ENCODE data around the gene NR6A1.

The NR6A1 gene

DNA sequence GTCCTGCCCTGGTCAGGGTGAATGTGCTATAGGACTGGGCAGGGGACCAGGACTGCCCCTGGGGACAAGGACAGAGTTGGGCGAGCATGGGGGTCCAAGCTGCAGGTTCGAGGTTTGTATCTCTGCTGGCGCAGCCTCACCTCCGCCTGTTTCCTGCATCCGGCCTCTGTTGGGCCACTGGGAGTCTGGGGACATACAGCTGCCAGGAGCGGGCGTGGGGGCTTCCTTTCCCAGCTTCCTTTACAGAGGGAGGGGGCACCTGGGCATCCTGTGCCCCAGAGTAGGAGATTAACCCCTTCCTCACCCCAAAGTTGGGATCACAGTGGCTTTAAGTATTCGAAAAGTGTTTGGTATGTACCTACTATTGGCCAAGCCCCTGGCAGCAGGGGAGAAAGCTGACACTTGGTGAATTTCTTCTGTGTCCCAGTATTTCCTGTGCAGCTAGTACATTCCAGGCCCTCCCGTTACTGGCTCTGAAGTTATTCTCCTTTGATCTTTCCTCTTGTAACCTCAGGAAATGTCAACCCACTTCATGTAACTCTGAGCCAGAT is 24.8 kb upstream of the NR6A1 start:
- Histone ChIP-seq H3K36me3 (ENCODE audit: control insufficient read depth in 1 of 2, insufficient read depth in 2 of 2, low read length in 2 of 2) (no peaks in the 10 kb centered on the region), H3K9ac (ENCODE audit: low read depth in 1 of 2, low read length in 2 of 2) (no peak overlapping the region), H3K27ac (ENCODE audit: low read depth, low read length) (no peak overlapping the region), H3K27me3 (ENCODE audit: control insufficient read depth in 1 of 2, insufficient read depth in 2 of 2, low read length in 2 of 2) (no peaks in the 10 kb centered on the region), H3K4me1 (ENCODE audit: control insufficient read depth in 1 of 2, insufficient read depth in 2 of 2, low read length in 2 of 2) (peaks cover 0 to 4% of the 10 kb centered on the region in 2 donors), H3K9me3 (ENCODE audit: control insufficient read depth in 1 of 2, low read length in 2 of 2) (no peaks in the 10 kb centered on the region), H3K4me3 (ENCODE audit: low read depth in 1 of 2, low read length in 2 of 2) (no peak overlapping the region)

DNA sequence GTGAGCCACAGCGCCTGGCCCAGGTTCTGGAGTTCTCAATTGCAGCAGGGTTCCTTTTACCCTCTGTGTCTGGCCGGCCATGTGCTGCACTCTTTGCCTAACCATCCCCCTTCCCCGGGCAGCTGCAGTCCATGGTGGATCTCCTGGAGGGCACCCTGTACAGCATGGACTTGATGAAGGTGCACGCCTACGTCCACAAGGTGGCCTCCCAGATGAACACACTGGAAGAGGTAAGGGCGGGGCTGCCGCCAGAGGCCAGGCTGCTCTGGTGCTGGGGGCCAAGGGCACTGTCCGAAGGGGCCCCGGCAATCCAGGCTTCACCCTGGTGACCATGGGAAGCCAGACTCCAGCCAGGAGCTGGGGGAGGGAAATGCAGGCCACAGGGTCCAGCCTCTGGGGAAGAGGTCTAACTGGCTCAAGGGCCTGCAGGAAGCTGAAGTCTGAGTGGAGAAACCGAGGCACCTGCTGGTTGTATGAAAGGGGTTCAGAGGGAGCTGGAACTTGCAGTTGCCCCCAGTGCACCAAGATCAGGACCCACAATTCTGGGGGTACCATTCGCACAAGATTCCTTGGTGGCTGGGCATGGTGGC is 23.9 kb upstream of the NR6A1 start:
- H3K4me1 ChIP-seq (ENCODE audit: control insufficient read depth in 1 of 2, insufficient read depth in 2 of 2, low read length in 2 of 2): peaks cover 0 to 4% of the 10 kb centered on the region in 2 donors
- no peaks in the 10 kb centered on the region for H3K27me3 ChIP-seq (ENCODE audit: control insufficient read depth in 1 of 2, insufficient read depth in 2 of 2, low read length in 2 of 2)
- no peaks in the 10 kb centered on the region for H3K9me3 ChIP-seq (ENCODE audit: control insufficient read depth in 1 of 2, low read length in 2 of 2)
- no peak overlapping the region for H3K9ac ChIP-seq (ENCODE audit: low read depth in 1 of 2, low read length in 2 of 2)
- no peak overlapping the region for H3K27ac ChIP-seq (ENCODE audit: low read depth, low read length)
- H3K36me3 ChIP-seq (ENCODE audit: control insufficient read depth in 1 of 2, insufficient read depth in 2 of 2, low read length in 2 of 2): no peaks in the 10 kb centered on the region
- H3K4me3 ChIP-seq (ENCODE audit: low read depth in 1 of 2, low read length in 2 of 2): no peak overlapping the region

DNA sequence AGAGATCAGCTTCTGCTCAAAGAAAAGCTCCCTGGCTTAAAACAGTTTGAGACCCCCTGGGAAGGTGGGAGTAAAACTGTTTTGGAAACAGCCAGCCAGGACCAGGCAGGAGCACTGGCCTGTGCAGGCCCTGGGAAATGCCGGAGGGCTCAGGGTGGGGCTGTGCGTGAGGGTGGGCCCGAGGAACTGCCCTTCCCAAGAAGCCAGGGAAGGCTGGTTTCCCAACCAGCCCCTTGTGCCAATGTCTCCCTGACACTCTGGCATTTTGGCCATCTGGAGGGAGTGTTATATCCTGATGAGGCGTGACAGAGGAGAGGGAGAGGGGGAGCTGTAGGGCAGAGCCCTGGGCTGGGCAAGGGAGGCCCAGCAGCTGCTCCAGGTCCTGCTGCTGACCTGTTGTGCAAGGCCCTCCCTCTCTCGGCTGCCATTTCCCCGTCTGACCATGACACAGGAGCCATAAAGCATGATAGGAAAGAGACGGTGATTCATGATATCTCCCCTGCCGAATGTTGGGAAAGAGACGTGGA is 22.0 kb upstream of the NR6A1 start:
- H3K27ac ChIP-seq (ENCODE audit: low read depth, low read length): no peak overlapping the region

DNA sequence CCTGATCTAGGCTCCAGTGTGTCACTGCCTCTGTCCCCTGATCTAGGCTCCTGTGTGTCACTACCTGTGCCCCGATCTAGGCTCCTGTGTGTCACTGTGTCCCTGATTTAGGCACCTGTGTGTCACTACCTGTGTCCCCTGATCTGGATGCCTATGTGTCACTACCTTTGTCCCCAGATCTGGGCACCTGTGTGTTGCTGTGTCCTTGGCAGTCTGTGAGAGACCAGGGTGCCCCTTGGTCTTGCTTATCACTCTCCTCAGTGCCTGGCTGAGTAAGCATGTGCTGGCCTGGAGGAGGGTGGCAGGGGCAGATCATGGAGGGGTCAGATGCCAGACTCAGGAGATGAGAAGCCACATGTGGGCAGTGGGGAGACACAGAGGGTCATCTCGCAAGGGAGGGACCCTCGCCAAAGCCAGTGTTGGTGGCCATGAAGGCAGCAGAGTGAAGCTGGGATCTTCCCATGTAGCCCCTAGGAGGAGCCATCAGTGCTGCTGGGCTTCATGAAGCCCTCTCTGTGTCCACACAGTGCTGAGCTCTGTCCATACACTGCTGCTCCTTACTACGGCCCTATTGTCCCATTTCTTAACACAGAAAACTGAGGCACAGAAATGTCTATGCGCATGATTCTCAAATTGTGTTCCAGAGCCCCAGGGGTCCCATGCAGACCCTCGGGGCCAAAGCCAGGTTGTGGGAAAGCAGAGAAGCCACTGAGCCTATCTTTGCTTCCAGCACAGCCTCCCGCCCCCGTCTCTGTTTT is 21.3 kb upstream of the NR6A1 start:
- Histone ChIP-seq H3K36me3 (ENCODE audit: control insufficient read depth in 1 of 2, insufficient read depth in 2 of 2, low read length in 2 of 2) (no peaks in the 10 kb centered on the region), H3K4me1 (ENCODE audit: control insufficient read depth in 1 of 2, insufficient read depth in 2 of 2, low read length in 2 of 2) (no peaks in the 10 kb centered on the region), H3K27me3 (ENCODE audit: control insufficient read depth in 1 of 2, insufficient read depth in 2 of 2, low read length in 2 of 2) (no peaks in the 10 kb centered on the region), H3K27ac (ENCODE audit: low read depth, low read length) (no peak overlapping the region), H3K9ac (ENCODE audit: low read depth in 1 of 2, low read length in 2 of 2) (no peak overlapping the region), H3K4me3 (ENCODE audit: low read depth in 1 of 2, low read length in 2 of 2) (no peak overlapping the region), H3K9me3 (ENCODE audit: control insufficient read depth in 1 of 2, low read length in 2 of 2) (no peaks in the 10 kb centered on the region)

More for the DNA sequence above, 22.0 kb upstream of the NR6A1 start:
- Histone ChIP-seq H3K36me3 (ENCODE audit: control insufficient read depth in 1 of 2, insufficient read depth in 2 of 2, low read length in 2 of 2) (no peaks in the 10 kb centered on the region), H3K9ac (ENCODE audit: low read depth in 1 of 2, low read length in 2 of 2) (no peak overlapping the region), H3K9me3 (ENCODE audit: control insufficient read depth in 1 of 2, low read length in 2 of 2) (no peaks in the 10 kb centered on the region), H3K4me1 (ENCODE audit: control insufficient read depth in 1 of 2, insufficient read depth in 2 of 2, low read length in 2 of 2) (no peaks in the 10 kb centered on the region), H3K27me3 (ENCODE audit: control insufficient read depth in 1 of 2, insufficient read depth in 2 of 2, low read length in 2 of 2) (no peaks in the 10 kb centered on the region), H3K4me3 (ENCODE audit: low read depth in 1 of 2, low read length in 2 of 2) (no peak overlapping the region)

DNA sequence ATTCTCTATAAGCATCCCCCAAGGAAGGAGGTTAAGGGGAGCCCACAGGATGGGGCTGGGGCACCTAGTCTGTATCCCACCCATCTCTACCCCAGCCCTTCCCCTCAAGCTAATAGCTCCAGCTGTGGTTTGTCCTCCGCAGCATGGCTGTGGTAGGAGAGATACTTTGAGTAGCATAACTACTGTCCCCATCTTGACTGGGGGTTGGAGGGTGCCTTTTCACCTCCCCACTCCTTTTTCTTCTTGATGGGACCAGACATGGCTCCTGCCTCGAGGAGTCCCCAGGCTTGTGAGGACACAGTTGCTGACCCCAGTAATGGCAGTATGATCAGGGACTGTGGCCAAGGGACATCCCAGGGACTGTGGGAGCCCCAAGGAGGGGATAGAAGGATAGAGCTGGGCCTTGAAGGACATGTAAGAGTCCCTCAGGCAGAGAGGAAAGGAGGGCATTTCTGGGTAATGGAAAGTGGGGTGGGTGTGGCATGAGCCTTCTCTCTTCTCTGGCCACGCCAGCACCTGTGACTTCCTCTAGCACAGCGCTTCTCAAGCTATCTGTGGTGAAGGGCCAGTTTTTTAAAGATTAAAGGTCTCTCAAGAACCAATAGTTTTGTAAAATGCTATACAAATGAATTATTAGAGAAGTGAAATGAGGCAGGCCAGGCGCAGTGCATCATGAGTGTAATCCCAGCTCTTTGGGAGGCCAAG is 19.8 kb upstream of the NR6A1 start:
- Histone ChIP-seq H3K36me3 (ENCODE audit: control insufficient read depth in 1 of 2, insufficient read depth in 2 of 2, low read length in 2 of 2) (no peaks in the 10 kb centered on the region), H3K4me3 (ENCODE audit: low read depth in 1 of 2, low read length in 2 of 2) (no peak overlapping the region), H3K4me1 (ENCODE audit: control insufficient read depth in 1 of 2, insufficient read depth in 2 of 2, low read length in 2 of 2) (no peaks in the 10 kb centered on the region), H3K9ac (ENCODE audit: low read depth in 1 of 2, low read length in 2 of 2) (no peak overlapping the region), H3K27ac (ENCODE audit: low read depth, low read length) (no peak overlapping the region), H3K27me3 (ENCODE audit: control insufficient read depth in 1 of 2, insufficient read depth in 2 of 2, low read length in 2 of 2) (no peaks in the 10 kb centered on the region), H3K9me3 (ENCODE audit: control insufficient read depth in 1 of 2, low read length in 2 of 2) (no peaks in the 10 kb centered on the region)

DNA sequence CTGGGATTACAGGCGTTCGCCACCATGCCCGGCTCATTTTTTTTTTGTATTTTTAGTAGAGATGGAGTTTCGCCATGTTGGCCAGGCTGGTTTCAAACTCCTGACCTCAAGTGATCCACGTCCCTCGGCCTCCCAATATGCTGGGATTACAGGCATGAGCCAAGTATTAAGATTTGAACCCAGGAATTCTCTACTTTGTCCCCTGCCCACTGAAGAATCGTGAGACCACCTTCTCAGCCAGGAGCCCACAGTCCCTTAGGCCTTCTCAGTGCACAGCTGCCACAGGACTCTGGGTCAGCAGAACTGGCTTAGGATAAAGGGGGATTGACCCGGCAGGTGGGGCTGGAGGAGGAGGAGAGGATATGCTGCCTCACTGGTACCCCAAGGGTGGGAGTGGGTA is 19.2 kb upstream of the NR6A1 start:
- H3K9me3 ChIP-seq (ENCODE audit: control insufficient read depth in 1 of 2, low read length in 2 of 2): no peaks in the 10 kb centered on the region
- H3K4me1 ChIP-seq (ENCODE audit: control insufficient read depth in 1 of 2, insufficient read depth in 2 of 2, low read length in 2 of 2): no peaks in the 10 kb centered on the region
- no peaks in the 10 kb centered on the region for H3K36me3 ChIP-seq (ENCODE audit: control insufficient read depth in 1 of 2, insufficient read depth in 2 of 2, low read length in 2 of 2)
- no peak overlapping the region for H3K9ac ChIP-seq (ENCODE audit: low read depth in 1 of 2, low read length in 2 of 2)
- H3K4me3 ChIP-seq (ENCODE audit: low read depth in 1 of 2, low read length in 2 of 2): no peak overlapping the region
- H3K27ac ChIP-seq (ENCODE audit: low read depth, low read length): no peak overlapping the region
- H3K27me3 ChIP-seq (ENCODE audit: control insufficient read depth in 1 of 2, insufficient read depth in 2 of 2, low read length in 2 of 2): no peaks in the 10 kb centered on the region

DNA sequence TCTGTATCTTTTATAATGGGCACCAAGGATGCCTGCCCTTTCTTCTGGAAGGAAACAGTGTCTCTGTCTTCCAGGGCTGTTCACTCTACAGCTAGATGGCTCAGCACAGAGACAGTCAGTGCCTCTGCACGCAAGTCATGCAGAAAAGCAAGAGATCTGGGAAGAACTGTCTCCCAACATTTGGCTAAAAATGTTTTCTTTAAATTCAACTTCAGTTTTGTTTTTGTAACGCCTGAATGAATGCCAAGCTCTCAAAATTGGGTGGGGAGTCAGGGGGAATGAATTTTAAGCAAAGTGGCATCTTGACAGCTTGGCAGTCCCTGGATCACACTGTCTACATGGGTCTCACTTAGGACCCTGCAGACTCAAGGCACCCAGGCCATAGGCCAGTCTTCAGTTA is 18.4 kb upstream of the NR6A1 start:
- H3K27me3 ChIP-seq (ENCODE audit: control insufficient read depth in 1 of 2, insufficient read depth in 2 of 2, low read length in 2 of 2): no peaks in the 10 kb centered on the region
- H3K9ac ChIP-seq (ENCODE audit: low read depth in 1 of 2, low read length in 2 of 2): no peak overlapping the region
- H3K36me3 ChIP-seq (ENCODE audit: control insufficient read depth in 1 of 2, insufficient read depth in 2 of 2, low read length in 2 of 2): no peaks in the 10 kb centered on the region
- no peaks in the 10 kb centered on the region for H3K4me1 ChIP-seq (ENCODE audit: control insufficient read depth in 1 of 2, insufficient read depth in 2 of 2, low read length in 2 of 2)
- no peak overlapping the region for H3K27ac ChIP-seq (ENCODE audit: low read depth, low read length)
- no peak overlapping the region for H3K4me3 ChIP-seq (ENCODE audit: low read depth in 1 of 2, low read length in 2 of 2)
- no peaks in the 10 kb centered on the region for H3K9me3 ChIP-seq (ENCODE audit: control insufficient read depth in 1 of 2, low read length in 2 of 2)

DNA sequence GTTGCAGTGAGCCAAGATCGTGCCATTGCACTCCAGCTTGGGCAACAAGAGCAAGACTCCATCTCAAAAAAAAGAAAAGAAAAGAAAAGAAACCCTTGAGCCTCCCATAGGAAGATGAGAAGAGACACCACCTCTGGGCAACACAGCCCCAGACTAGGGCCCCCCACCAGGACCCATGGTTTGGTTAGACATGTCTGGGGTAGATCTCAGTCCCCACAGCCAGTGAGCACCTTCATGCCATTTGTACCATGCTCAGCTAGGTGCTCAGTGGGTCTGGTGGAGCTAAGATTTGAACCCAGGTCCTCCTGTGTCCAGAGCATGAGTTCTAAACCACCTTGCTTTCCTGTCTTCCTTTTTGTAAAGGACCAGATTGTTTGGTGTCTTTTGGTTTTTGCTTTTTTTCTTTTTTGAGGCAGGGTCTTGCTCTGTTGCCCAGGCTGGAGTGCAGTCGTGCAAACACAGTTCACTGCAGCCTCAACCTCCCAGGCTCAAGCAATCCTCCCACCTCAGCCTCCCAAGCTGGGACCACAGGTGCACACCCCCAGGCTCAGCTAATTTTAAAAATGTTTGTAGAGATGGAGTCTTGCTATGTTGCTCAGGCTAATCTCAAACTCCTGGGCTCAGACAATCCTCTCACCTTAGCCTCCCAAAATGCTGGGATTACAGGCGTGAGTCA is 17.6 kb upstream of the NR6A1 start:
- no peak overlapping the region for H3K4me3 ChIP-seq (ENCODE audit: low read depth in 1 of 2, low read length in 2 of 2)
- no peak overlapping the region for H3K9ac ChIP-seq (ENCODE audit: low read depth in 1 of 2, low read length in 2 of 2)
- H3K9me3 ChIP-seq (ENCODE audit: control insufficient read depth in 1 of 2, low read length in 2 of 2): no peaks in the 10 kb centered on the region
- H3K36me3 ChIP-seq (ENCODE audit: control insufficient read depth in 1 of 2, insufficient read depth in 2 of 2, low read length in 2 of 2): no peaks in the 10 kb centered on the region
- H3K27me3 ChIP-seq (ENCODE audit: control insufficient read depth in 1 of 2, insufficient read depth in 2 of 2, low read length in 2 of 2): no peaks in the 10 kb centered on the region
- no peaks in the 10 kb centered on the region for H3K4me1 ChIP-seq (ENCODE audit: control insufficient read depth in 1 of 2, insufficient read depth in 2 of 2, low read length in 2 of 2)
- H3K27ac ChIP-seq (ENCODE audit: low read depth, low read length): no peak overlapping the region

DNA sequence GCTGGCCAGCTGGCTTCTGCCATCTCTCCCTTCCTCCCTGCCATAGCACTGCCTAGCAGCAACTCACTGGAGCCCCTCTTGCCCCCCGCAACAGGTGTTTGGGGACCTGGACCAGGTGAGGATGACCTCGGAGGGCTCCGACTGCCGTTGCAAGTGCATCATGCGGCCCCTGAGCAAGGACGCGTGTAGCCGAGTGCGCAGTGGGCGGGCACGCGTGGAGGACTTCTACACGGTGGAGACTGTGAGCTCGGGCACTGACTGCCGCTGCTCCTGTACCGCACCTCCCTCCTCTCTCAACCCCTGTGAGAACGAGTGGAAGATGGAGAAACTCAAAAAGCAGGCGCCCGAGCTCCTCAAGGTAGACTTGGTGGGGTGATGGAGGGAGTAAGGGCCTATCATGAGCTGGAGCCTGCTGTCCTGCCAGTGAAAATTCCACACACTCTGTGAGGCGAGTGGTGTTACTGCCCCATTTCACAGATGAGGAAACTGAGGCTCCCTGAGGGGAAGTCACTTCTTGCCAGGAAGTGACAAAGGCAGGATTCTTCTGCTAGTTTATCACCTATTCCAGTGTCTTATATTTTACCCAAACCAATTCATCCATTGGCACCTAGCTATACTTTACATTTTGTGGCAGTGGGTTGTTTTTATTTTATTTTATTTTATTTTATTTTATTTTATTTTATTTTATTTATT is 15.9 kb upstream of the NR6A1 start:
- no peak overlapping the region for H3K9ac ChIP-seq (ENCODE audit: low read depth in 1 of 2, low read length in 2 of 2)
- H3K9me3 ChIP-seq (ENCODE audit: control insufficient read depth in 1 of 2, low read length in 2 of 2): no peaks in the 10 kb centered on the region
- H3K36me3 ChIP-seq (ENCODE audit: control insufficient read depth in 1 of 2, insufficient read depth in 2 of 2, low read length in 2 of 2): no peaks in the 10 kb centered on the region
- no peaks in the 10 kb centered on the region for H3K27me3 ChIP-seq (ENCODE audit: control insufficient read depth in 1 of 2, insufficient read depth in 2 of 2, low read length in 2 of 2)
- H3K27ac ChIP-seq (ENCODE audit: low read depth, low read length): no peak overlapping the region
- H3K4me1 ChIP-seq (ENCODE audit: control insufficient read depth in 1 of 2, insufficient read depth in 2 of 2, low read length in 2 of 2): no peaks in the 10 kb centered on the region
- no peak overlapping the region for H3K4me3 ChIP-seq (ENCODE audit: low read depth in 1 of 2, low read length in 2 of 2)

Measured in duodenal mucosa (tissue), 2 donors.